ENCODE measurements around the gene SLN. TPM values are rescaled to one million over a fixed set of nuclear protein-coding genes. Genes with fewer than 3 reads are reported as not detected.

Gene SLN
- total RNA-seq, 1 experiment from 2014 or later = not detected

GRCh38 chr11:107719073-107719472, 7.2 kb upstream of the SLN start:
- ChIA-PET CTCF (interaction anchor here (0.7 kb wide), 1 partner anchor 135 kb away, joined by 3 read pairs; no protein-coding TSS in a partner anchor), POLR2A (no interaction called here)
- Mint-ChIP-seq H3K9me3 (ENCODE audit: unreplicated experiment) (no peaks in the 10 kb centered on the region), H3K4me3 (ENCODE audit: unreplicated experiment) (no peak overlapping the region), H3K4me1 (ENCODE audit: low read depth, unreplicated experiment) (no peaks in the 10 kb centered on the region), H3K36me3 (ENCODE audit: insufficient read depth, unreplicated experiment) (no peaks in the 10 kb centered on the region), H3K27ac (ENCODE audit: unreplicated experiment) (no peak overlapping the region), H3K27me3 (ENCODE audit: insufficient read depth, unreplicated experiment) (peaks cover 14% of the 10 kb centered on the region)
- BruUV-seq (replicated peaks) = no TSS peak
- DNase-seq = no peak
- intact Hi-C loops (cut with micrococcal nuclease; ENCODE audit: unreplicated experiment) = no loop called here
- Histone ChIP-seq H3K4me3 (ENCODE audit: low read depth, low read length) (no peak overlapping the region), H3K36me3 (ENCODE audit: control insufficient read depth, insufficient read depth, low read length) (no peaks in the 10 kb centered on the region), H3K9me3 (no peaks in the 10 kb centered on the region), H3K4me1 (peaks cover 6% of the 10 kb centered on the region), H3K27me3 (replicated peaks; ENCODE audit: control insufficient read depth, insufficient read depth, low read length) (no peaks in the 10 kb centered on the region)
- no peak for TF ChIP-seq CTCF (IDR thresholded peaks at IDR 0.05; ENCODE audit: insufficient read depth in 1 of 2, low read depth in 1 of 2, low read length in 1 of 2, severe bottlenecking in 1 of 2, unreplicated experiment in 1 of 2)

- H3K4me1 Mint-ChIP-seq (ENCODE audit: low read depth, unreplicated experiment) = no peaks in the 10 kb centered on the region
- H3K9me3 ChIP-seq = no peaks in the 10 kb centered on the region
- no peaks in the 10 kb centered on the region for H3K9me3 Mint-ChIP-seq (ENCODE audit: unreplicated experiment)
- H3K36me3 Mint-ChIP-seq (ENCODE audit: insufficient read depth, unreplicated experiment) = no peaks in the 10 kb centered on the region
- POLR2A ChIA-PET = no interaction called here
- H3K27ac Mint-ChIP-seq (ENCODE audit: unreplicated experiment) = no peak overlapping the region
- H3K4me1 ChIP-seq = peaks cover 6% of the 10 kb centered on the region
- H3K27me3 ChIP-seq (replicated peaks; ENCODE audit: control insufficient read depth, insufficient read depth, low read length) = no peaks in the 10 kb centered on the region
- TF ChIP-seq CTCF (IDR thresholded peaks at IDR 0.05; ENCODE audit: insufficient read depth in 1 of 2, low read depth in 1 of 2, low read length in 1 of 2, severe bottlenecking in 1 of 2, unreplicated experiment in 1 of 2) = no peak
- intact Hi-C loops (cut with micrococcal nuclease; ENCODE audit: unreplicated experiment) = no loop called here
- CTCF ChIA-PET = no interaction called here
- no peak overlapping the region for H3K4me3 Mint-ChIP-seq (ENCODE audit: unreplicated experiment)
- no TSS peak for BruUV-seq (replicated peaks)
- DNase-seq = no peak
- peaks cover 7% of the 10 kb centered on the region for H3K27me3 Mint-ChIP-seq (ENCODE audit: insufficient read depth, unreplicated experiment)
- H3K36me3 ChIP-seq (ENCODE audit: control insufficient read depth, insufficient read depth, low read length) = no peaks in the 10 kb centered on the region
- no peak overlapping the region for H3K4me3 ChIP-seq (ENCODE audit: low read depth, low read length)
Measured at GRCh38 chr11:107716884-107717532, 5.2 kb upstream of the SLN start.

GRCh38 chr11:107713009-107713408, 1.2 kb upstream of the SLN start:
- Histone ChIP-seq H3K36me3 (ENCODE audit: control insufficient read depth, insufficient read depth, low read length) (no peaks in the 10 kb centered on the region), H3K4me1 (peaks cover 16% of the 10 kb centered on the region), H3K4me3 (ENCODE audit: low read depth, low read length) (no peak overlapping the region), H3K9me3 (no peaks in the 10 kb centered on the region), H3K27me3 (replicated peaks; ENCODE audit: control insufficient read depth, insufficient read depth, low read length) (peaks cover 2% of the 10 kb centered on the region; the same call in 1 of the 2 replicates)
- Mint-ChIP-seq H3K27ac (ENCODE audit: unreplicated experiment) (no peak overlapping the region), H3K4me3 (ENCODE audit: unreplicated experiment) (no peak overlapping the region), H3K4me1 (ENCODE audit: low read depth, unreplicated experiment) (no peaks in the 10 kb centered on the region), H3K9me3 (ENCODE audit: unreplicated experiment) (no peaks in the 10 kb centered on the region), H3K36me3 (ENCODE audit: insufficient read depth, unreplicated experiment) (no peaks in the 10 kb centered on the region), H3K27me3 (ENCODE audit: insufficient read depth, unreplicated experiment) (peaks cover 14% of the 10 kb centered on the region)
- intact Hi-C loops (cut with micrococcal nuclease; ENCODE audit: unreplicated experiment) = no loop called here
- no peak for DNase-seq
- TF ChIP-seq CTCF (IDR thresholded peaks at IDR 0.05; ENCODE audit: insufficient read depth in 1 of 2, low read depth in 1 of 2, low read length in 1 of 2, severe bottlenecking in 1 of 2, unreplicated experiment in 1 of 2) = no peak
- no TSS peak for BruUV-seq (replicated peaks)
- ChIA-PET CTCF (no interaction called here), POLR2A (no interaction called here)
